GOT3 (cell line): ENCODE results near the gene SMG1.
"Not testable (repeated sequence)": the region's sequence is repeated elsewhere in the genome, so short reads cannot be mapped to it uniquely, and the experiment has no call there.

ENCODE experiments used
- DNase-seq: peaks from one replicate; lab custom pipeline; 2025; ENCODE audit warnings: mixed read lengths; lab: John Stamatoyannopoulos, UW

SMG1 gene

DNA sequence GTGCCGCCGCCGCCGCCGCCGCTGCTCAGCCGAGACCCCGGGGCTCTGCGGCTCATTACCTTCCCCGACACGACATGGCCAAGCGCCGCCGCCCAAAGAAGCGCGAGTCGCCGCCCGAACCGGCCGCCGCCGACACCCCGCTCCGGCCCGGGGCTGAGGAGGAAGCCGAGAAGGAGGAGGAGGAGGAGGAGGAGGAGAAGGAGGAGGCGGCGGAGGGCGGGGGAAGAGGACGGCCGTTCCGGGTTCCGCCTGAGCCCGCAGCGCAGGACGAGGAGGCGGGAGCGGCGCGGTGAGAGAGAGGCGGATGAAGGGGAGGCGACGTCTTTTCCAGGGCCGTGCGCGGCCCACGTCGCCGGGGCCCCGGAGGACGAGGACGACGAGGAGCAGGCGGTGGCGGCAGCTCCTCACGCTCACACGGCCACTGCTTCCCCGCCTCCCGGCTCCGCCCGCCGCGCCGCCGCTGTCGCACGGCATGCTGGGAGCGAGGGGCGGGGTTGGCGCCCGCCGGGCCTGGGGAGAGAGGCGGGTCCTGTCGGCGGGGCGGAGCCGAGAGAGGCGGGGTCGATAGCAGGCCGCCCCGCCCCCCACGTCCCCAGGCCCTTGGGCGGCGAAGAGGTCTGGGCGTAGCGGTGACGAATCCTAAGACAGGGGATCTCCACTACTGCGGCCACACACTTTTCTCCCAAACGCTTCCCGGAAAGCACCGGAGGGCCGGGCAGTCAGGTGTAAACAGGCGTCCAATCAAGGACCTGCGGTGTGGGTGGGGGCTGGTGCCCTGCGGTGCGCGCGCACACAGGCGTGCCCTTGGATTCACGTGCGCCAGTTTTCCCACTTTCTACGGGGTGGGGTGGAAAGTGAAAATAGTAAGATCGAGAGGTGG is at the start of gene SMG1:
Gene SMG1 (minus strand): TSS at position 423 of the 880 bp plus-strand sequence. CDS start 367 bp downstream, at position 56.
- peak; percentile 85 for DNase-seq

DNA sequence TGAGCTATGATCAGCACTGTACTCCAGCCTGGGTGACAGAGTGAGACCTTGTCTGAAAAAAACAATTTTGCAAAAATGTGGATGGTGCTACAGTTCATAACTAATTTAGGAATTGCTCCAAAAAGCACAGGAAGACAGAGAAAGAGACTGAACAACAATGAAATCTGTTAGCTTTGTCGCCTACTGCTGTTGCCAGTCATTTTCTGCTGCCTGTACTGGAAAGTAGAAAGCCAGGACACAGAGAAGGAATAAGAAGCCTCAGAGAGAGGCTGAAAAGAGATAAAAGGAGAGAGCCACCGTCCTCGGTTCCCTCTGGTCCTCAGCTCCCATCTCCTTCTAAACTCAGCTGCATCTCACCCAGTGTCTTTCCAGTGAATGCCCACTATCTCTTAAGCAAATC is 48.9 kb upstream of the SMG1 start:
- no peak for DNase-seq

DNA sequence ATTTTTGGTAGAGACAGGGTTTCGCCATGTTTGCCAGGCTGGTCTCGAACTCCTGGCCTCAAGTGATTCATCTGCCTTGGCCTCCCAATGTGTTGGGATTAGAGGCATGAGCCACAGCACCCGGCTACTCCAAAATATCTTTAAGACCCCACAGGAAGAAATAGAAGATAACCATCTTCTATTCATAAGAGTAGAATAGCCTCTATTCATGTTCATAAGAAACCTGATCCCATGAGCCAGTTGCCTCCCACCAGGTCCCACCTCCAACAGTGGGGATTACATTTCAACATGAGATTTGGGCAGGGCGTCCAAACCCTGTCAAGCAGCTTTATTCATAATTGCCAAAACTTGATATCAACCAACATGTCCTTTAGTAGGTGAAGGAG is 43.6 kb upstream of the SMG1 start:
- no peak for DNase-seq

DNA sequence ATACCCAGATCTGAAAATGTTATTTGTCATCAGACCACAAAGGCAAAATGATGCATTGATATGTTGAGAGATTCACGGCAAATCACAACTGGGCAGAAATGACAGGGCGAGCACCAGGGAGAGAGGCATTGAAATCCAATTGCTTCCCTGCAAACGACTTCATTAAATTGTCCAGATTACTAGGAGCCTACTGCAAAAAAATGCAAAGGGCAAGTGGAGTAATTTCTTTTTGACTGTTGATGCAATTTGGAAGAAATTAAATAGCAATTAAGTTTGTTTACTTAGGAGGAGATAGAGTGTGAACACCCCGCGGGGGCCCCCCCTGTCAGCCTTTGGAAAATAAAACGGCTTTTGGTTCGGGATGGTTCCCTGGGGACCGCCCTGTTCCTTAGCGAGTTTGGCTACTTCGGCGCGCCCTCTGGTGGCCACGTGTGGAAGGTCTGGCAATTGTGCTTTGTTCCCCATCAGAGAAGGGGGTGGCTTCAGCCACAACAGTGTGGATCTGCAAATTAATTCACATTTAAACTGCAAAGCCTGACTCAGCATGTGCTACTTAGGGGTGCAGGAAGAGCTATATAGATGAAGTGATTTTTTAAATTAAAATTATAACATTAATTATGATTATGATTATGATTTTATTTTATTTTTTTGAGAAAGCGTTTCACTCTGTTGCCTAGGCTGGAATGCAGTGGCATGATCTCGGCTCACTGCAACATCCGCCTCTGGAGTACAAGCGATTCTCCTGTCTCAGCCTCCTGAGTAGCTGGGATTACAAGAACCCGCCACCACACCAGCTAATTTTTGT is 43.0 kb upstream of the SMG1 start:
- peak; percentile 54 for DNase-seq

DNA sequence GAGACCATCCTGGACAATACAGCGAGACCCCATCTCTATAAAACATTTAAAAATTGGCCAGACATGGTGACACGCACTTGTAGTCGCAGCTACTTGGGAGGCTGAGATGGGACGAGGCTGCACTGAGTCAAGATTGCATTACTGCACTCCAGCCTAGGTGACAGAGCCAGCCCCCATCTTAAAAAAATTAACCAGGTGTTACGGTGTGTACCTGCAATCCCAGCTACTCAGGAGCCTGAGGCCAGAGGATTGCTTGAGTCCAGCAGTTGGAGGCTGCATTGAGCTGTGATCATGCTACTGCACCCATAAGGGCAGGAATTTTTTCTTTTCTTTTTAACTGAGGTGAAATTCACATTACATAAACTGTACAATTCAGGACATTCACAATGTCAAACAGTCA is 40.6 kb upstream of the SMG1 start:
- DNase-seq, result no peak

DNA sequence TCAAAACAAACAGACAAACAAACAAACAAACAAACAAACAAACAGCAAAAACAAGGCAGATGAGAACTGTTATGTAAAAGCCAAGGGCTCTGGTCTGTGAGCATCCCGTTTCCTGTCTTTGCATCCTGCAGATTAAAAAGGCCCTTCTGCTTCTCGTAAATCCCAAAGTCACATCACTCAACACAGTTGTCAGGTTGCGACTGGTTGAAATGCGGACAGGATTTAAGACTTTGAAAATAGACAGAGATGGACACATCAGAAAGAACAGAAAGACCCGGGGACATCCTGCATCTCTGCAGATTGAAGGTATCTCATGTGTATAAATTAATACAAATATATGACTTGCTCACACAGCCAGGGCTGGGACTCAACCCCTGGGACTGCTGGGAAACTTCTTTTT is 39.3 kb upstream of the SMG1 start:
- DNase-seq, result no peak

DNA sequence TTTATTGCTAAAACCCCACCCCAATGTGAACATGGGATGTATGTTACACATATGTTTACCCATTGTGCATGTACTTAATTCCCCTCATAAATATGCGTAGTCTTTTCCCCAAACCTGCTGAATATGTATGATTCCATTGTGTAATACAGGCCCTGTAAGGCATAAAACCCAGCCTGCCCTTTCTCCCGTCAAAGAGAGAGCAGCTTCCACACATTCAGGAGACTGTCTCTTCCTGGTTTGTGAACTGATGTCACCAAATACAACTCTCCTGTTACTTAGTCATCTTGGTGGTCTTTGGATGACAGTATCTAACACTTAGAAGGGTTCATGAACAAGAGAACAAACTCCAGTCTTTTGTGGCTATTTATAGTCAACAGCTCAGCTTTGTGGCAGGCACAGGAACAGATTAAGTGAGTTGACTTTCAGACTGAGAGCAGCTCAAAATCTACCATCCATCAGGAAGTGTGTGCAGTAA is 32.9 kb upstream of the SMG1 start:
- no peak for DNase-seq

DNA sequence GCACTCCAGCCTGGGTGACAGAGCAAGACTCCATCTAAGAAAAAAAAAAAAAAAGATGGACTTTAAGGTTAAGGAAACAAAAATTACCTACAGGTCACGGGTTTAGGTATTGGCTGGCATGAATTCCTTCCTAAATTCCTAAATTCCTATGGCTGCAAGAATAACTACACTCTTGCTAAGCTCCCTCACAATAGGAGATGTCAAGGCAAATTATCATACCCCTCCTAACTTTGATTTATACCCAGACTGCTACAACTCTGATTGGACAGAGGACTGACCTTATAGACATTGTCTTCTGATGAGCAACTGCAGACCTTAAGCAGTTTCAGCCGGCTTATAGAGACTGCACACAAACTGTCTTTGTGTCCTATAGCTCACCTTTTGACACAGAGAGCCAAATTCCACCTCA is 32.4 kb upstream of the SMG1 start:
- DNase-seq, result no peak

DNA sequence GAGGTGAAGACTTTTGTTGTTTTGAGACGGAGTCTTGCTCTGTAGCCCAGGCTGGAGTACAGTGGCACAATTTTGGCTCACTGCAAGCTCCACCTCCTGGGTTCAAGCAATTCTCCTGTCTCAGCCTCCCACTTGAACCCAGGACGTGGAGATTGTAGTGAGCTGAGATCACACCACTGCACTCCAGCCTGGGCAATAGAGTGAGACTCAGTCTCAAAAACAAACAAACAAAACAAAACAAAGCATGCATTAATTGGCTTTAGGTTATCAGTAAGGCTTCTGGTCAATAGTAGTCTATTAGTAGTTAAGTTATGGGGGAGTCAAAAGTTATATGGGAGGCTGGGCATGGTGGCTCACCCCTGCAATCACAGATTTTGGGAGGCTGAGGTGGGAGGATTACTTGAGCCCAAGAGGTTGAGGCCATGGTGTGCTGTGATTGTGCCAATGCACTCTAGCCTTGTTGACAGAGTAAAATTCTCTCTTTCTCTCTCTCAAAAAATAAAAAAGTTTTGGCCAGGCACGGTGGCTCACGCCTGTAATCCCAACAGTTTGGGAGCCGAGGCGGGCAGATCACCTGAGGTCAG is 30.5 kb upstream of the SMG1 start:
- DNase-seq, result not testable (repeated sequence)

DNA sequence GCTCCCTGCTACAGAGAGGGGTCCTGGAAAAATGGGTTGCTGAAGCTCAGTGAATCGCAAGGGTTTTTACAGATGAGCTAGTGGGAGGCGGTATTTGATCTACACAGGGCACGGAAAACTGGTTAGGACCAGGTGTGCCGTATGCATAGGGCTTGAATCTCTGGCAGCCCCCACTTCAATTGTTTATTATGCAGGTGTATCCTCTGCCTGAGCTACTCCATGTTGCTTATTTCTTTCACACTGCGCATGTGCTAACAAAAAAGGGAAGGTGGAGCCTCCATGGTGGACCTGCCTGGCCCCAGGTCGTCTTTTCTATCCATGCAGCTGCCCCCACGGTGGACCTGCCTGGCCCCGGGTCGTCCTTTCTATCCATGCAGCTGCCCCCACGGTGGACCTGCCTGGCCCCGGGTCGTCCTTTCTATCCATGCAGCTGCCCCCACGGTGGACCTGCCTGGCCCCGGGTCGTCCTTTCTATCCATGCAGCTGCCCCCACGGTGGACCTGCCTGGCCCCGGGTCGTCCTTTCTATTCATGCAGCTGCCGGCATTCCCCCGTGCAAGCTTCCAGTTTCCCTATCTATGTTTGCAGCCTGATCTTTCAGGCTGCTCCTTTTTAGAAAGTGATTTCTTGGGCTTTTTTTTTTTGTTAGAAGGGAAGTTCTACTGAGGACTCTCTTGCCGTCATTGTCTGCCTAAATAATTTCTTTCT is 29.8 kb upstream of the SMG1 start:
- not testable (repeated sequence) for DNase-seq

DNA sequence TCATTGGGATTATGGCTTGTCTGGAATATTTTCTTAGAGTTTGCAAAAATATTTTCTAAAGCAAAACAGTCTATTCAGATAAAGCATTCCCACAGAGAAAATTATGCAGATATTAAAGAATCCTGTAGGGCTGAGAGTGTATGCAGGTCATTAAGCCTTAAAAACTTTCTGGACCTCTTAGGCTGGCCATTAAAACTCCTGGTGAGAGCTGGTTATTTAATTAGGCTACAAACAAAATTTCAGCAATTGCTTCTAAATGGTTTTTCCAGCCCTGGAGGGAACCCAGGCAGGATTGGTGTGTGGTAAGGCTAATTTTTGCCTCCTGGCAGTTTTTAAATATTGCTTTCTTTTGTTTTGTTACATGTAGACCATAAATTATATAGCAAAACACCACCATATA is 27.3 kb upstream of the SMG1 start:
- DNase-seq, result no peak

DNA sequence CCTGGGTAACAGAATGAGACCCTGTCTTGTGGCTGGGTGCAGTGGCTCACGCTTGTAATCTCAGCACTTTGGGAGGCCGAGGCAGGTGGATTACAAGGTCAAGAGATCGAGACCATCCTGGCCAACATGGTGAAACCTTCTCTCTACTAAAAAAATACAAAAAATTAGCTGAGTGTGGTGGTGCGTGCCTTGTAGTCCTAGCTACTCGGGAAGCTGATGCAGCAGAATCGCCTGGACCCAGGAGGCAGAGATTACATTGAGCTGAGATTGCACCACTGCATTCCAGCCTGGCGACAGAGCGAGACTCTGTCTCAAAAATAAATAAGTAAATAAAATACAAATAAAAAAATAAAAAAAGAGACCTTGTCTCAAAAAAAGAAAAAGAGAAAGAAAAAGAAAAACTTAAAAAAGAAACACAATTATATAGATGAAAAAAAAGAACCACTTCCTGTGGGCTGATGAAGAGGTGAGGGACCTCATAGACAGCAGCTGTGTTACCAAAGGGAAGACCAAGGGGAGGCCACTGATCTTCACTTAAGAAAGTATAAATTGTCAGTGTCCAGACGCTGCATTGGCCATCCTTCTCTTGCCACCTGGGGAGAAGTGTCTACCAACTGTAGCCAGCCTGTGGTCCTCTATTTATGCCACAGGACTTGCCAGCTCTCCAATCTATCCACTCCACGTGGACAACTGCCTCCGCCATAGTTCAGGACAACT is 24.4 kb upstream of the SMG1 start:
- DNase-seq, result no peak

DNA sequence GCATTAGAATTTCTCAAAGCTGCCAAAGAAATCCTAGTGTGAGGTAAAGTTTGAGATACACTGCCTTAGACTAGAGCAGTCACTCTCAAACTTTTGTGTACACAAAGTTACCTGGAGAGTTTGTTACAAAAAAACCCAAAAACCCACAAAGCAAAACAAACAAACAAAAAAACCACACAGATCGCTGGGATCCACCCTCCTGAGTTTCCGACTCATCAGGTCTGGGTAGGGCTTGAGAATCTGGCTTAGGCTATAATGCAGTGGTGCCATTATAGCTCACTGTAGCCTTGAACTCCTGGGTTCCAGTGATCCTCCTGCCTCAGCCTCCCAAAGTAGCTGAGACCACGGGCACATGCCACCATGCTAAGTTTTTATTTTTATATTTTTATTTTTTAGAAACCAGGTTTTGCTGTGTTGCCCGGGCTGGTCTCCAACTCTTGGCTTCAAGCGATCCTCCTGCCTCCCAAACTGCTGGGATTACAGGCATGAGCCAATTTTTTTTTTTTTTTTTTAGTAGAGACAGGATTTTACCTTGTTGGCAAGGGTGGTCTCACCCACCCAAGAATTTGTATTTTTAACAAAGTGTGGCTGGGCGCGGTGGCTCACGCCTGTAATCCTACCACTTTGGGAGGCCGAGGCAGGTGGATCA is 22.3 kb upstream of the SMG1 start:
- no peak for DNase-seq

DNA sequence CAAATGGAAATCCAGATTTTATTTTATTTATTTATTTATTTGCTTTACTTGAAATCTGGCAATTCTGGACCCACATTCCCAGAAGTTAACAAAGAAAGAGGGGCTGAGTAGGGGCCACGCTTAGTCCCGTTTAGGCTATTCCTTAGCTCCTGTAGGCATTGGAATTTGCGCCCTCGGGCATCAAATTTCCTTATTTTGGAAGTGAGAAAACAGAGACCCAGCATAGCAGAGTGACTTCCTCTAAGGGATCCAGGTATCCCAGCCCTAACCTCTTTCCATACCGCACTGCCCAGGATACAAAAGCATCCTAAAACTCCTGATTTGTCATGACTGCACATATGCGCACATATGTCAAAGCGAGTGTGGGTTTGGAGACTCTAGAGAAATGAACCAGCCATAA is 19.0 kb upstream of the SMG1 start:
- no peak for DNase-seq

DNA sequence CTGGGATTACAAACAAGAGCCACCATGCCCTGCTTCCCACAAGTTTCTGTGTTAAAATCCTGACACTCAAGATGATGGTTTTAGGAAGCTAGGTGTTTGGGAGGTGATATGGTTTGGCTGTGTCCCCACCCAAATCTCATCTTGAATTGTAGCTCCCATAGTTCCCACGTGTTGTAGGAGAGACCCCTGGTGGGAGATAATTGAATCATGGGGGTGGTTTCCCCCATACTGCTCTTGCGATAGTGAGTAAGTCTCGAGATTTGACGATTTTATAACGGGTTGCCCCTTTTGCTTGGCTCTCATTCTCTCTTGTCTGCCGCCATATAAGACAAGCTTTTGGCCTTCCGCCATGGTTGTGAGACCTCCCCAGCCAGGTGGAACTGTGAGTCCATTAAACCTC is 17.2 kb upstream of the SMG1 start:
- DNase-seq, result no peak

DNA sequence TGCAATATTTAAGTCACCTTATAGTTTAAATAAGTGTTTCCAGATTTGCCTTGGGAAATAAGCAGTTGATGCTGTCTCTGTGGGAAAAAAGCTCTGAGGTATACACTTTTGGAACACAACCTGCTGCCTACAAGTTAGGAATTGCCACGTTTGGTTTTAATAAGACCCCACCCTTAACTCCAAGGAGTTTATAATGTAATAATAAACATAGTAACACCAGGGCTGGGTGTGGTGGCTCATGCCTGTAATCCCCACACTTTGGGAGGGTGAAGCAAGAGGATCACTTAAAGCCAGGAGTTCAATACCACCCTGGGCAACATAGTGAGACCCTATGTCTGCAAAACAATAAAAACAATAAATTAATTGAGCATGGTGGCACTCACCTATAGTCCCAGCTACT is 15.9 kb upstream of the SMG1 start:
- DNase-seq, result no peak

DNA sequence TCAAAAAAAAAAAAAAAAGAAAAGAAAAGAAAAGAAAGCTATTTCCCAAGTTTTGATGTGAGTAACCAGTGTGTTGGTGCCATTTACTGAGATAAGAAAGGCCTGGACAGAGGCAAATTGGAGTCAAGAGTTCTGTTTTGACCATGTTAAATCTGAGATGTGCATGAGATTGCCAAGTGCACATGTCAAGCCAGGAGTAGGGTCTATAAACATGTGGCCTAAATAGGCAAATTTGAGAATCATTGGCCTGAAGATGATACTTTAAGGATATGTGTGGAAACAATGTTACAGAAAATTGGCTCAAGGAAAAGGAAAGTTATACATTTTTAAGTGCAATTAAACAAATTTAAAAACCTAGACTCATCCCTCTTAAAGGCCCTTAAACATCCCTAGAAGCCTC is 15.3 kb upstream of the SMG1 start:
- DNase-seq, result no peak

DNA sequence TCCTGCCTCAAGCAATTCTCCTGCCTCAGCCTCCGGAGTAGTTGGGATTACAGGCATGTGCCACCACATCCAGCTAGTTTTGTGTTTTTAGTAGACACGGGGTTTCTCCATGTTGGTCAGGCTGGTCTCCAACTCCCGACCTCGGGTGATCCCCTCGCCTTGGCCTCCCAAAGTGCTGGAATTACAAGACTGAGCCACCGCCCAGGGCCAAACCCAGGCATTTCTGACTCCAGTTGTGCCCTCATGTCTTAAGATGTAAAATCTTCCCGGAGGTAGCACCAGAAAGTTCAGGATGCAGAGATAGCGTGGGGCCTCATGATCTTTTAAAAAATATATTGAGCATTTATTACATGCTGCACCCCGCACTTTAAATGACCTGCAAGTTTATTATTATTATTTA is 12.8 kb upstream of the SMG1 start:
- DNase-seq, result no peak

DNA sequence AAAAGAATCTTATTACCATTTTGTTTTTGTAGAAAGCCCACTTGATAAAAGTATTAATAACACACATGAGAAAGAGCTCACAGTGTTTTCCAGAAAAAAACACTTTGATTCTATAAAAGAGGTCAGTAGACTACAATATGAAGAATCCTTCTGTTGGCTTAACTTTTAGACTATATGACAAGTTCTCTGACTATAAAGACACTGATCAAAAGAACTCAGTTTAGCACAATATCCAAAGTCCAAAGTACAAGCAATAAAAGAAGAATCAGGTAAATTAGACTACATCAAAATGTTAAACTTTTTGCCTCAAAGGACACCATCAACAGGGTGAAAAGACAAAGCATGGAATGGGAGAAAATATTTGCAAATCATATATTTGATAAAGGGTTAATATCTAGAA is 11.2 kb upstream of the SMG1 start:
- DNase-seq, result no peak

DNA sequence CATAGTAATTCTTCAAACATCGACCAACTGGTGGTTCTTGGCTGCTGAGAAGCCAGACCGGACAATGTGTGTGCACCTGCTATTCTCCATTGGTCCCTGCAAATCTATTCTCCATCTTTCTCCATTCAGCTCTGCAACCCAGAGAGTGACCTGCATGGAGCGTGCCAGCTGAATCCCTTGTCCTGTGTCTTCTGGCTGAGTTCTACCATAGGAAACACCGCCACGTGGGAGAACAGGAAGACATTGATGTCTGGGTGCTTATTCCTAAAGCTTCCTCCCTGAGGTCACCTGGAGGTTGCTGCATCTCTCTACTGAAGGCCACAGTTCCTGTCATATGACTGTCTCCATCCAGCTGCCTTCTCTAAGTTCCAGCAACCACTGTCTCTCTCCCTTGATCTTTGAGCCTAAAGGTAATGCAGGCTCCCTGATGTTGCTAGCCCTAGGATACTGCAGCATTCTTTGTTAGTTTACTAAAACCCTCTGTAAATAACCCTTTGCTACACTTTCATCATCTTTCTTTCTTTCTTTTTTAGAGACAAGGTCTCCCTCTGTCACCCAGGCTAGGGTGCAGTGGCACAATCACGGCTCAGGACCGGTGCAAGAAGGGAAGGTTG is 10.6 kb upstream of the SMG1 start:
- no peak for DNase-seq
